CD4-positive, alpha-beta T cell treated with Interleukin-12 subunit alpha and Interleukin-12 subunit beta, for 1 hour (primary cell): ENCODE measurements around the gene BRIP1.

ENCODE experiments used
- DNase-seq: peaks from one replicate; pipeline ENCODE4 v3.0.0-alpha.2; 2020

The BRIP1 gene

GRCh38 chr17:61650749-61651148, 212.6 kb downstream of the BRIP1 start:
- no peak for DNase-seq

- no peak for DNase-seq
These were observed 214.7 kb downstream of the BRIP1 start for GRCh38 chr17:61648587-61648986.

GRCh38 chr17:61647047-61647446, 216.3 kb downstream of the BRIP1 start:
- DNase-seq: no peak

- no peak for DNase-seq
These were observed 216.8 kb downstream of the BRIP1 start for GRCh38 chr17:61646482-61646881.

GRCh38 chr17:61645920-61646319, 217.4 kb downstream of the BRIP1 start:
- no peak for DNase-seq

GRCh38 chr17:61644800-61645774, 218.2 kb downstream of the BRIP1 start:
- no peak for DNase-seq

GRCh38 chr17:61642768-61643167, 220.6 kb downstream of the BRIP1 start:
- no peak for DNase-seq

GRCh38 chr17:61641715-61642114, 221.6 kb downstream of the BRIP1 start:
- no peak for DNase-seq

GRCh38 chr17:61641084-61641483, 222.2 kb downstream of the BRIP1 start:
- DNase-seq: no peak

- DNase-seq: no peak
These were observed 223.5 kb downstream of the BRIP1 start for GRCh38 chr17:61639818-61640217.

- no peak for DNase-seq
These were observed 225.2 kb downstream of the BRIP1 start for GRCh38 chr17:61638087-61638486.

- DNase-seq: peak; percentile 63
These were observed 227.4 kb downstream of the BRIP1 start for GRCh38 chr17:61635913-61636432.

GRCh38 chr17:61634942-61635538, 228.3 kb downstream of the BRIP1 start:
- no peak for DNase-seq

- no peak for DNase-seq
These were observed 229.3 kb downstream of the BRIP1 start for GRCh38 chr17:61634011-61634539.

GRCh38 chr17:61632826-61633225, 230.5 kb downstream of the BRIP1 start:
- no peak for DNase-seq

GRCh38 chr17:61631800-61632199, 231.5 kb downstream of the BRIP1 start:
- no peak for DNase-seq
